ENCODE results near the gene RALGAPA2.

The RALGAPA2 gene

GRCh38 chr20:20428067-20428466, 284.4 kb downstream of the RALGAPA2 start:
- no peak overlapping the region for H3K4me3 ChIP-seq (ENCODE audit: low read depth, low read length)
- DNase-seq (ENCODE audit: low read depth, low spot score) = no peak
- in situ Hi-C loops (cut with HindIII; ENCODE audit: low sequenced_read_pairs) = no loop called here
- no peak for TF ChIP-seq CTCF (IDR thresholded peaks at IDR 0.05; ENCODE audit: low read depth, low read length)

GRCh38 chr20:20427227-20427864, 285.1 kb downstream of the RALGAPA2 start:
- in situ Hi-C loops (cut with HindIII; ENCODE audit: low sequenced_read_pairs) = no loop called here
- DNase-seq (ENCODE audit: low read depth, low spot score) = no peak
- no peak for TF ChIP-seq CTCF (IDR thresholded peaks at IDR 0.05; ENCODE audit: low read depth, low read length)
- no peak overlapping the region for H3K4me3 ChIP-seq (ENCODE audit: low read depth, low read length)

GRCh38 chr20:20426655-20426907, 285.9 kb downstream of the RALGAPA2 start:
- DNase-seq (ENCODE audit: low read depth, low spot score) = no peak
- in situ Hi-C loops (cut with HindIII; ENCODE audit: low sequenced_read_pairs) = no loop called here
- TF ChIP-seq CTCF (IDR thresholded peaks at IDR 0.05; ENCODE audit: low read depth, low read length) = no peak

GRCh38 chr20:20425823-20426654, 286.4 kb downstream of the RALGAPA2 start:
- H3K4me3 ChIP-seq (ENCODE audit: low read depth, low read length) = no peak overlapping the region
- no peak for TF ChIP-seq CTCF (IDR thresholded peaks at IDR 0.05; ENCODE audit: low read depth, low read length)
- no peak for DNase-seq (ENCODE audit: low read depth, low spot score)
- in situ Hi-C loops (cut with HindIII; ENCODE audit: low sequenced_read_pairs) = no loop called here

More at GRCh38 chr20:20426655-20426907, 285.9 kb downstream of the RALGAPA2 start:
- H3K4me3 ChIP-seq (ENCODE audit: low read depth, low read length) = no peak overlapping the region

- in situ Hi-C loops (cut with HindIII; ENCODE audit: low sequenced_read_pairs) = no loop called here
- H3K4me3 ChIP-seq (ENCODE audit: low read depth, low read length) = no peak overlapping the region
- no peak for TF ChIP-seq CTCF (IDR thresholded peaks at IDR 0.05; ENCODE audit: low read depth, low read length)
- DNase-seq (ENCODE audit: low read depth, low spot score) = no peak
These were observed 289.3 kb downstream of the RALGAPA2 start for GRCh38 chr20:20423117-20423516.

GRCh38 chr20:20417876-20418676, 294.4 kb downstream of the RALGAPA2 start:
- no peak for TF ChIP-seq CTCF (IDR thresholded peaks at IDR 0.05; ENCODE audit: low read depth, low read length)
- no peak for DNase-seq (ENCODE audit: low read depth, low spot score)
- H3K4me3 ChIP-seq (ENCODE audit: low read depth, low read length) = no peak overlapping the region
- in situ Hi-C loops (cut with HindIII; ENCODE audit: low sequenced_read_pairs) = no loop called here

Measured in astrocyte of the spinal cord (primary cell).